Activated CD8-positive, alpha-beta memory T cell treated with anti-CD3 and anti-CD28 coated beads, Interleukin-2, amount 50 U/mL, for 48 hours (primary cell): ENCODE results near the gene SCN2A.
"Not testable (repeated sequence)": the region's sequence is repeated elsewhere in the genome, so short reads cannot be mapped to it uniquely, and the experiment has no call there.

Experiments used
- DNase-seq: peaks from one replicate; pipeline ENCODE4 v3.0.0-alpha.2; 2020

SCN2A gene

GRCh38 chr2:165256618-165257017, 17.4 kb downstream of the SCN2A start:
- DNase-seq = no peak

DNA sequence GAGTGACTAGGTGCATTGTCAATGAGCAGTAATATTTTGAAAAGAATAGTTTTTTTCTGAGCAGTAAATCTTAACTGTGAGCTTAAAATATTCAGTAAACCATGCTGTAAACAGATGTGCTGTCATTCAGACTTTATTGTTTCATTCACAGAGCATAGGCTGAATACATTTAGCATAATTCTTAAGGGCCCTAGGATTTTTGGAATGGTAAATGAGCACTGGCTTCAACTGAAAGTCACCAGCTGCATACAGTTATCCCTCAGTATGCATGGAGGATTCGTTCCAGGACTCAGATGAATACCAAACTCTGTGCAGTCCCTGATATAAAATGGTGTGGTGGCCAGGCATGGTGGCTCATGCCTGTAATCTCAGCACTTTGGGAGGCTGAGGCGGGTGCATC, 21.1 kb downstream of the SCN2A start:
- DNase-seq = not testable (repeated sequence)

DNA sequence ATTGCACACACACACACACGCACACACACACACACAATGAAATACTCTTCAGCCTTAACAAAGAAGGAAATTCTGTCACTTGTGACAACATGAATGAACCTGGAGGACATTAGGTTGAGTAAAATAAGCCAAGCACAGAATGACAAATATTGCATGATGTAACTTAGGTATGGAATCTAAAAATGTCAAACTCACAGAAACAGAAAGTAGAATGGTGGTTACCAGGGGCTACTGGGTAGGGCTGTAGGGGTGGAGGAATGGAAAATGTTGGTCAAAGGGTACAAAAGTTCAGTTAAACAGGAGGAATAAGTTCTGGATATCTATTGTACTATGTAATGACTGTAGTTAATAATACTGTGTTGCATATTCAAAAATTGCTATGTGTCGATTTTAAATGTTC, 29.5 kb downstream of the SCN2A start:
- no peak for DNase-seq

GRCh38 chr2:165273176-165273575, 34.0 kb downstream of the SCN2A start:
- no peak for DNase-seq

DNA sequence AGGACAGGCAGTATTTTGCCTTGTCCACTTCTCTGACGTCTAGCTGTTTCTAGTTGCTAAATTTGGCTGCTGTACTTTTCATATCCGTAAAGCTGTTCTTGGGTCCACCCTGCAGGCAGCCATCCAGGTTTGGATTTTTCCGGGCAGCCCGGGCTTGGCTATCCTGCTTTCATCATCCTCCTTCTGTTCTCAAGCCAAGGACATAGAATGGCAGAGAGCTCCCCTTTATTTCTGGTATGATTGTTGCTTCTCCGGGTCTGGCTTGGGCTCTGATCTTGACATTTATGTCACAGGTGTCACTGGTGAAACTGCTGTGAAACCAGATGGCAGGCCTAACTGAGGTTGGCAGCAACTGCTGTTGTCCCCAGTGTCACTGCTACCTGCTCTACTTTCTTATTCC, 35.5 kb downstream of the SCN2A start:
- no peak for DNase-seq

GRCh38 chr2:165275932-165276331, 36.7 kb downstream of the SCN2A start:
- DNase-seq = no peak

DNA sequence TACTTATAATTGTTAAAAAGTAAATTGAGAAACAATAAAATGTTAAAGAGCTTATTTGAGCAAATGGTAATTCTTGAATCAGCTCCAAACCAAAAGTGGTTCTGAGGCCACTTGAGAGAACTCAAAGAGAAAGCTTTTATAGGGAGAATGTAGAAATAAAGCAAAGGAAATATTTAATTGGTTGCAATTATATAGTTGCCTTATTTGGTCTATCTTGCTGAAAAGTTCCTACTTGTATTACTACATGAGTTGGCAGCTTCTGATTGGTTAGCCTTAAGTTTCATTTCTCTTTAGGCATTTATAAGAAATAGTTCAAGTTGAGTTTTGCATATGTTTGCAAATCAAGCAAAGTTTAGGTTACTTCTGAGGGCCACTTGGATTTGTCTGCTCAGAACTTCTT, 38.1 kb downstream of the SCN2A start:
- DNase-seq = no peak

DNA sequence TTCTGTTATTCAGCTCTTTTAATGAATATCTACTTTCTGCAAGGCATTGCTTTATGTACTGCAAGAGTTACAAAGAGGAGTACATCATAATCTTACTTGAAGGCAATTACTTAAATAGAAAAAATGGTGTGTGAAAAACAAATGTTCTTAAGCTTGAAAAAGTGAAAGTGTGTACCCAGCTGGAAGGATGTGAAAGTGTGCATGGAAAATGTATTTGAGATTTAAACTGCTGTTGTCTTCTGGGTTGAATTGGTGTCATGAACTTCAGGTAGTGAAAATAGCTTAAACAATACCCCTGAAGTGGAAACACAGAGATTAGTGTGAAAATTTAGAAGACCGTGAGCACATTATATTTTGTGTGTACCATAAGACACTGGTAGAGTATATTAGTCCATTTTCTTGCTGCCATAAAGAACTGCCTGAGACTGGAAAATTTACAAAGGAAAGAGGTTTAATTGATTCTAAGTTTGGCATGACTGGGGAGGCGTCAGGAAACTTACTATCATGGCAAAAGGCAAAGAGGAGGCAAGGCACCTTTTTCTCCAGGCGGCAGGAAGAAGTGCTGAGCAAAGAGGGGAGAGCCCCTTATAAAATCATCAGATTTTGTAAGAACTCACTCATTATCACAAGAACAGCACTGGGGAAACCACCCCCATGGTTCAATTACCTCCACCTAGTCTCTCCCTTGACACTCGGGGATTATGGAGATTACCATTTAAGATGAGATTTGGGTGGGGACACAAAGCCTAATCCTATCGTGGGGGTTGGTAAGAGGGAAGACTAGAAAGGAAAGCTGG, 38.8 kb downstream of the SCN2A start:
- no peak for DNase-seq

- DNase-seq = no peak
Observed at GRCh38 chr2:165280356-165280755, 41.1 kb downstream of the SCN2A start.

- DNase-seq = no peak
Observed at GRCh38 chr2:165281387-165281786, 42.2 kb downstream of the SCN2A start.

GRCh38 chr2:165283342-165283741, 44.1 kb downstream of the SCN2A start:
- no peak for DNase-seq

DNA sequence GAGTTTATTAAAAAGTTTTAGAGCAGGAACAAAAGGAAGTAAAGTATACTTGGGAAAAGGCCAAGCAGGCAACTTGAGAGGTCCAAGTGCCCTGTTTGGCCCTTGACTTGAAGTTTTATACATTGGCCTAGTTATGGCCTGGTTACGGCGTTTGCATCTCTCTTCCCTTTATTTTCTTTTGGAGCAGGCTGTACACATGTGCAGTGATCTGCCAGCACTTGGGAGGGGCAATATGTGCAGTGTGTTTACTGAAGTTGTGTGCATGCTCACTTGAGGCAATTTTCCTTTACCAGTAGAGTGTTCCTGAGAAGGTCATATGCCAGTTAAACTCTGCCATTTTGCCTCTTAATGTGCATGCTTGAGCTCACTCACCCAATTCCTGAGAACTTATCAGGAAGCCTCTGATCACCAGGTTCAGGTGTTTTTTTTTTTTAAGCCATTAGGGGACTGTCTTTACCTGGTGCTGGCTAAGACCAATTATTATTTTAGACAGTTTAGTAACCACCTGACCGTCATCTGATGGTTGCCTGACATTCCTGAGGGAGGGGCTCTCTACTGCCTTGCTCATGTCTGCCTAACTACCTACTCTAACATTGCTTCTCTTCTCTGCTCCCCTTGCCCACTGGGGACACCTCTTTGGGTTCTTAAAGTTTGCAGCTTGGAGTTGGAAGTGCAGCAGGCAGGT, 48.0 kb downstream of the SCN2A start:
- DNase-seq = no peak

DNA sequence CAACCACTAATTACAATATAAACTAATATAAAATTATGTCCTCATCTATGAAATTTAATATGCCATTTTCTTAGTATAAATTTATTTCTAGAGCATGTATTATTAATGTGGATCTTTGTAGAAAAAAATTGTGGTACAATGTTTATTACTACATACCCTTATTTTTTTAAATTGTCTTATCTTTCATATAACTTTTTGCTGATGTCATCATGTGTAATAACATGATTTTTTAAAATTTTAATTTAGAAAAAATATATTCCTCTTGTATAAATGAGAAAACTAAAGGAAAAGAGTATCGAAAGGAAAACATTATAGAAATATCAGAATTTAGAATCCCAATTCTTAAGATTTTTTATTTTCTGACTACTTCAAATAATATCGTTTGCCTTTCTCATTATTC, 49.9 kb downstream of the SCN2A start:
- DNase-seq = no peak

DNA sequence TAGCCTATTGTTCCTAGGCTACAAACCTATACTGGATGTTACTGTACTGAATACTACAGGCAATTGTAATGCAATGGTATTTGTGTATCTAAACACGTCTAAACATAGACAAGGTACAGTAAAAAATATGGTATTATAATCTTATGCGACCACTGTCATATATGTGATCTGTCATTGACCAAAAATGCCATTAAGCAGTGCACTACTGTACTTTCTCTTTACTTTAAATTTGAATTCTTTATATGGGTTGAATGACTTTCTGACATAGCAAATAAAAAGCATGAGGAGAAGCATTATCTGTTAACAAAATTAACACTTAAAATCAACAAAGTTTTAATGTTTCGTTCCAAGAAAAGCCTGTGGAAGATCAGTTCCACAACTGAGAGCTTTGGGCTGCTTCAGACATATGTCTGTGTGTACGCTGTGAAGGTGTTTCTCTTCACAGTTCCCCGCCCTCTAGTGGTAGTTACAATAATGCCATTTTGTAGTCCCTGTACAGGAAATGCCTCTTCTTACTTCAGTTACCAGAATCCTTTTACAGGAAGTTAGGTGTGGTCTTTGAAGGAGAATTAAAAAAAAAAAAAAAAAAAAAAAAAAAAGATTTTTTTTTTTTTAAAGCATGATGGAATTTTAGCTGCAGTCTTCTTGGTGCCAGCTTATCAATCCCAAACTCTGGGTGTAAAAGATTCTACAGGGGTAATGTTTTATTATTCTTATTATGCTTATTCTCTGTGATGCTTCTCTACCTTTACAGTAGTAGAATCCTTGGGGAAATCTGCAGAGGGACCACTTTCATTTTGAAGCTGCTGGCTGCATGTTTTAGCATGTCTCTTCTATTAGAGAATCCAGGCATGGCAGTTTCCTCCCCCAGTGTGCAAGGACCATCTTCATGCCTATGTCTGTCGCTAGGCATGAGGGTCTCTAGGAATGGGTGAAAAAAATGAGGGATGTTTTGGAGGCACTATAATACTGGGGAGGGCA, 54.5 kb downstream of the SCN2A start:
- DNase-seq = no peak

DNA sequence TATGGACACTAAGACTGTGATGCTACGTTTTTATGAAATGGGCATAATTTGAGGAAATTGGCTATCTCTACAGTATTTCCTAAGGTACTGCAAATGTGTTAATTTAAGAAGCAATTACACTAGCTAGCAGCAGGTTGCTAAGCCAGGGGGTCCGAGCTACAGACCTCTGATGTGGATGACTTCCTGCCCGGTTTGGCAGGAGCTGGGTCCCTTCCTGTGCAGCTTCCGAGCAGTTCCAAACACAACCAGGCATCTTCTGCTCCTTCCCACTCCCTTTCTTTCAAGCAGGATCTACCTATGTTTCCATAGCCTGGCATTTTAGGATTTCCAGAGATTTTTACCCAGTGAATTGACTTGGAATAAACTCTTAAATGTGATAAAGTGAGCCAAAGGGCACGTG, 55.7 kb downstream of the SCN2A start:
- DNase-seq = no peak

DNA sequence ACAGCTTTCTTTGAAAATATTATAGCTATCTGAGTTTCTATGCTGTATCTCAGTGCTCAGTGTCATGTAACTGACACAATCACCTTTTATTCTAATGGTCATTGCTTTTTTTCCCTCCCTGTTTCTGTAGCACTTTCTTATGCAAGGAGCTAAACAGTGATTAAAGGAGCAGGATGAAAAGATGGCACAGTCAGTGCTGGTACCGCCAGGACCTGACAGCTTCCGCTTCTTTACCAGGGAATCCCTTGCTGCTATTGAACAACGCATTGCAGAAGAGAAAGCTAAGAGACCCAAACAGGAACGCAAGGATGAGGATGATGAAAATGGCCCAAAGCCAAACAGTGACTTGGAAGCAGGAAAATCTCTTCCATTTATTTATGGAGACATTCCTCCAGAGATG, 56.4 kb downstream of the SCN2A start:
- DNase-seq = no peak

- no peak for DNase-seq
Observed at GRCh38 chr2:165305391-165306096, 66.3 kb downstream of the SCN2A start.

DNA sequence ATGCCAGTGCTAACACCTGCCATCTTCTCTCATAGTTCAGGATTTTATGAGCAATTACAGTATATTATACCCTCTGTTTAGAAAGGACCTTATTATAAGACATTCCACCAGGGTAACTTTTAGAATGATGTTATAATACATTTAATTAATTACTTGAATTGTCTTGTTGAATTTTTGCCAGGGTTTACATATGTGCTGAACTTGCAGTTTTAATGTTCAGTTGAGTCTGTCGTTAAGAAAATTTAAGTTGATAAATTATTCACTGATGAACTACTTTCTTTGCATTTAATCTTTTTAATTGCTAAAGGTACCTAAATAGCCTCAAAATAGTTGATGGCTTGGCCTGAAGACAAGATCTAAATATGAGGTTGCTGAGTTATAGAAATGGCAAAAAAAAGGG, 68.1 kb downstream of the SCN2A start:
- DNase-seq = no peak

DNA sequence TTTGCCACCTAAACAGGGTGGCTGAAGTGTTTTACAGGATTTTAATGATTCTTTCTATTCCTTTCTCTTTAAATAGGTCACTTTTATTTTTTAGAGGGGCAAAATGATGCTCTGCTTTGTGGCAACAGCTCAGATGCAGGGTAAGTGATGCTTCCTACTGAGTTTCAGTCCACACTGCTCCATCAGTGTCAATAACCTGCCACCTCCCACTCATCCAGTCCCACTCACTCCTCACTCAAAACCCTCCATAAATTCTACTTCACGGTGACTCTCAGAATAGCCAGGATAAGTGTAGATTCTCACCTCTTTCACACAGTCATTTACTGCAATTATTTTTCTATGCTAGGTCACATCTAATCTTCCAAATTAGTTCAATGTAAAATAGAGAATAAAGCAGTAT, 72.7 kb downstream of the SCN2A start:
- DNase-seq = no peak

DNA sequence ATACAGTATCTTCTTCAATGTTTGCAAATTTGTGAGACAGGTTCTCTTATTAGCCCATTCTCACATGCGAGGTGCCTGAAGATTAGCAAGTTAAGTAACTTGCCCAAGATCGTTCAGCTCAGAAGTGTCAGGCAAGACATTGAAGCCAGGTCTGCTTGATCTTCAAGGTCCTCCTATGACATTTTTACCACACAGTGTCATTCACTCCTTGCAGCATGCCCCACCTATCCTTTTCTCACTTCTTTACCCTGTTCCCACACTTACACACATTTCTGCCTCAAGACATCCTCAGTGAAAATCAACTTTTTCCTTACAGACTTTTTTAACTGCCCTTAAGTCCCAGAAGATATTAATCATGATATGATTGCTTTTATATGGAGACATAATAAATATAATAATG, 73.8 kb downstream of the SCN2A start:
- DNase-seq = no peak

DNA sequence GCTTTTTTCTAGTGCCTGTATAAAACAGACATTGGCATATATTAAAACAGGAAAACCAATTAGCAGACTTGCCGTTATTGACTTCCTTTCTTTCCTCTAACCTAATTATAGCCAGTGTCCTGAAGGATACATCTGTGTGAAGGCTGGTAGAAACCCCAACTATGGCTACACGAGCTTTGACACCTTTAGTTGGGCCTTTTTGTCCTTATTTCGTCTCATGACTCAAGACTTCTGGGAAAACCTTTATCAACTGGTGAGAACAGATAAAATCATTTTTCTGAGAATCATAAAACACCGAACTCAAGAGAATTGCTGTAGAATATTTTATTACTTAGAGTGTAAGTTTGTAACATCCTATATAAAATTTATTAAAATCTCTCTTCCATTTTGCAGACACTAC, 74.3 kb downstream of the SCN2A start:
- no peak for DNase-seq

GRCh38 chr2:165328272-165328671, 89.1 kb downstream of the SCN2A start:
- no peak for DNase-seq

GRCh38 chr2:165344276-165344675, 105.1 kb downstream of the SCN2A start:
- DNase-seq = not testable (repeated sequence)
